Fibroblast of the aortic adventitia (primary cell): Measurements from ENCODE around the gene CCDC200. TPM values are rescaled to one million over a fixed set of nuclear protein-coding genes. Genes with fewer than 3 reads are reported as not detected.
"Not testable (repeated sequence)": the region's sequence is repeated elsewhere in the genome, so short reads cannot be mapped to it uniquely, and the experiment has no call there.

Experiments used
- DNase-seq: peaks from one replicate; pipeline ENCODE4 v3.0.0-alpha.2; 2010; ENCODE audit warnings: low read depth
- H3K4me3 ChIP-seq: 2 replicates; pipeline ENCODE4 v1.5.1; 2011; ENCODE audit warnings: low read depth, mild to moderate bottlenecking, control low read depth, low read length, moderate library complexity
- total RNA-seq: library from RNA; depleted of rRNA; stranded (reverse); fragments of >200 nt; gene quantifications from 2 replicates; pipeline ENCODE4 v1.2.3, GENCODE V29; 2012; ENCODE audit warnings: low replicate concordance
- TF ChIP-seq, protein P1 (sequence below): IDR thresholded peaks from 2 replicates; pipeline ENCODE4 v1.5.1; 2011; ENCODE audit warnings: mild to moderate bottlenecking, low read length, control low read depth, inconsistent platforms; ENCODE audit not compliant: insufficient read depth

The CCDC200 gene
- total RNA-seq, 1 donor: not detected

DNA sequence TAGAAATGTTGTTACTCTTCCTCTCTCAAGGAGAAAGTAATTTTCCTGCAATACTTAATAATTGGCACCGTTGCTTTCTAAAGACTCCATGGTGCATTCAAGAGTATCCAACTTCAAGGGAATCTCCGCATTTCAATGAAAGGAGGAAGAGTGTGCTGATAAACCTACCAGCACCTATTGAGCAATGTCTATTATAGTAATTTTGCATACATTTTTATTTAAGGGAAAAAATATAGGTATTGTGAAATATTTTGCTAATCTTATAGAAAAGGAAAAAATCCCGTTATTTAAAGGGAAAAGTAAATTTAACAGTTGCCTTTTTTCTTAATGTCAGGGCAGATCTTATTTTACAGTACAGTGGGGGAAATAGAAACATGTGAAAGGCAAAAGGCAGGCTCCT, 17.8 kb downstream of the CCDC200 start:
- TF ChIP-seq, protein P1, sequence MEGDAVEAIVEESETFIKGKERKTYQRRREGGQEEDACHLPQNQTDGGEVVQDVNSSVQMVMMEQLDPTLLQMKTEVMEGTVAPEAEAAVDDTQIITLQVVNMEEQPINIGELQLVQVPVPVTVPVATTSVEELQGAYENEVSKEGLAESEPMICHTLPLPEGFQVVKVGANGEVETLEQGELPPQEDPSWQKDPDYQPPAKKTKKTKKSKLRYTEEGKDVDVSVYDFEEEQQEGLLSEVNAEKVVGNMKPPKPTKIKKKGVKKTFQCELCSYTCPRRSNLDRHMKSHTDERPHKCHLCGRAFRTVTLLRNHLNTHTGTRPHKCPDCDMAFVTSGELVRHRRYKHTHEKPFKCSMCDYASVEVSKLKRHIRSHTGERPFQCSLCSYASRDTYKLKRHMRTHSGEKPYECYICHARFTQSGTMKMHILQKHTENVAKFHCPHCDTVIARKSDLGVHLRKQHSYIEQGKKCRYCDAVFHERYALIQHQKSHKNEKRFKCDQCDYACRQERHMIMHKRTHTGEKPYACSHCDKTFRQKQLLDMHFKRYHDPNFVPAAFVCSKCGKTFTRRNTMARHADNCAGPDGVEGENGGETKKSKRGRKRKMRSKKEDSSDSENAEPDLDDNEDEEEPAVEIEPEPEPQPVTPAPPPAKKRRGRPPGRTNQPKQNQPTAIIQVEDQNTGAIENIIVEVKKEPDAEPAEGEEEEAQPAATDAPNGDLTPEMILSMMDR: no peak
- H3K4me3 ChIP-seq: no peak overlapping the region
- no peak for DNase-seq

DNA sequence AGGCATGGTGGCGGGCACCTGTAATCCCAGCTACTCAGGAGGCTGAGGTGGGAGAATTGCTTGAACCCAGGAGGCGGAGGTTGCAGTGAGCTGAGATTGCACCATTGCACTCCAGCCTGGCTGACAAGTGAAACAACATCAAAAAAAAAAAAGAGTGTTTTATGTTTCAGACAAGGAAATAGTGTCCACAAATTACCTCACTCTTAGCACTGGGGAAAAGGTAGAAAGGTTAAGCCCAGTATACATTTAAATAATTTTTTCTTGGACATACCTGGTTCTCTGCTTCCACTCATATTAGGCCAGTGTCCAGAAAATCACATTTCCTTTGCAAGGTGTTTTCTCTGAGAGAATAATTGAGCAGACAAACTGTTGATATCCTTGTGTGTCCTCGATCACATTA, 25.4 kb downstream of the CCDC200 start:
- not testable (repeated sequence) for H3K4me3 ChIP-seq, DNase-seq

DNA sequence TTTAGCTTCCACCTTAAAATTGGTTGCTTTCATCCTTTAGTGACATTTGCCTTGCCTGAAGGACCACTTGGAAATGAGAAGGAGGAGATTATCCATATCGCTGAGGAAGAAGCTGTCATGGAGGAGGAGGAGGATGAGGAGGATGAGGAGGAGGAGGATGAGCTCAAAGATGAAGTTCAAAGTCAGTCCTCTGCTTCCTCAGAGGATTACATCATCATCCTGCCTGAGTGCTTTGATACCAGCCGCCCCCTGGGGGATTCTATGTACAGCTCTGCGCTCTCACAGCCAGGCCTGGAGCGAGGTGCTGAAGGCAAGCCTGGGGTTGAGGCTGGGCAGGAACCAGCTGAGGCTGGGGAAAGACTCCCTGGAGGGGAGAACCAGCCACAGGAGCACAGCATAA, 28.3 kb downstream of the CCDC200 start:
- TF ChIP-seq, protein P1: no peak
- DNase-seq: no peak
- H3K4me3 ChIP-seq: no peak overlapping the region

DNA sequence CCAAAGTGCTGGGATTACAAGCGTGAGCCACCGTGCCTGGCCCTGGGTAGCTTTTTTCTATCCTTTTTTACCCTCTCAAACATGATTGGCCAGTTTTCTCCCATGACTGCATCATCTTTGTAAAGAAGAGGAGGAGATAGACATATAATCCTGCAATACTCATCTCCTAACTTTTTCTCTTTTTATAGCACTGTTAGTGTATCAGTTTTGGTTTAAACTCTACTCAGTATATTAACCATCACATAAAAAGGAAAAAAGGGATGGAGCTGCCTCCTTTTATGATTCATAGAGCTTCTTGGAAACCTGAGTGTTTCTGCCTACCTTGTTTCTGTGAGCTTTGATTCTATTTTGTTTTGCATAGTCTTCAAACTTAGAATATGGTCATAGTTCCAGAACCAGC, 28.8 kb downstream of the CCDC200 start:
- TF ChIP-seq, protein P1: no peak
- no peak overlapping the region for H3K4me3 ChIP-seq
- DNase-seq: no peak

DNA sequence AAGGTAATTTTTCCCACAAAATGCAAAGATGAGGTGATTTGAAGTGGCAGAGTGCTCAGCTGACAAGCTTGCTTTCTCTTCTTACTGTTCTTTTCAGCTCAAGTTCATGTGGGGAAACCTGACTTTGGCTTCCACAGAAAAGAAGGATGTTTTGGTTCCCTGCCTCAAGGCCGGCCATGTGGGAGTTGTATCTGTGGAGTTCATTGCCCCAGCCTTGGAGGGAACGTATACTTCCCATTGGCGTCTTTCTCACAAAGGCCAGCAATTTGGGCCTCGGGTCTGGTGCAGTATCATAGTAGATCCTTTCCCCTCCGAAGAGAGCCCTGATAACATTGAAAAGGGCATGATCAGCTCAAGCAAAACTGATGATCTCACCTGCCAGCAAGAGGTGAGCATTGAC, 35.2 kb downstream of the CCDC200 start:
- TF ChIP-seq, protein P1: no peak
- H3K4me3 ChIP-seq: no peak overlapping the region
- DNase-seq: no peak

DNA sequence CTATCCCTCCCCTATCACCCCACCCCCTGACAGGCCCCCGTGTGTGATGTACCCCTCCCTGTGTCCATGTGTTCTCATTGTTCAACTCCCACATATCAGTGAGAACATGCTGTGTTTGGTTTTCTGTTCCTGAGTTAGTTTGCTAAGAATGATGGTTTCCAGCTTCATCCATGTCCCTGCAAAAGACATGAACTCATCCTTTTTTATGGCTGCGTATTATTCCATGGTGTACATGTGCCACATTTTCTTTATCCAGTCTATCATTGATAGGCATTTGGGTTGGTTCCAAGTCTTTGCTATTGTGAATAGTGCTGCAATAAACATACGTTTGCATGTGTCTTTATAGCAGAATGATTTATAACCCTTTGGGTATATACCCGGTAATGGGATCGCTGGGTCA, 41.8 kb downstream of the CCDC200 start:
- not testable (repeated sequence) for H3K4me3 ChIP-seq, DNase-seq

DNA sequence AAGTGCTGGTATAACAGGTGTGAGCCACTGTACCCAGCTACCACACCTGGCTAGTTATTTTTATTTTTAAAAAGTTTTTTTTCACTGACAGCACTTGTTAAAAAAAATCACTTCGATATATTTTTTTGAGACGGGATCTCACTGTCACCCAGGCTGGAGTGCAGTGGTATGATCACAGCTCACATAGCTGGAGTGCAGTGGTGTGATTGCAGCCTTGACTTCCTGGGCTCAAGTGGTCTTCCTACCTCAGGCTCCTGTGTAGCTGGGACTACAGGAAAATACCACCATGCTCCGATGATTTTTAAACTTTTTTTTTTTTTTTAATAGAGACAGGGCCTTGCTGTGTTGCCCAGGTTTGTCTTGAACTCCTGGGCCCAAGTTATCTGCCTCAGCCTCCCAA, 44.5 kb downstream of the CCDC200 start:
- DNase-seq: no peak
- TF ChIP-seq, protein P1: no peak
- no peak overlapping the region for H3K4me3 ChIP-seq

DNA sequence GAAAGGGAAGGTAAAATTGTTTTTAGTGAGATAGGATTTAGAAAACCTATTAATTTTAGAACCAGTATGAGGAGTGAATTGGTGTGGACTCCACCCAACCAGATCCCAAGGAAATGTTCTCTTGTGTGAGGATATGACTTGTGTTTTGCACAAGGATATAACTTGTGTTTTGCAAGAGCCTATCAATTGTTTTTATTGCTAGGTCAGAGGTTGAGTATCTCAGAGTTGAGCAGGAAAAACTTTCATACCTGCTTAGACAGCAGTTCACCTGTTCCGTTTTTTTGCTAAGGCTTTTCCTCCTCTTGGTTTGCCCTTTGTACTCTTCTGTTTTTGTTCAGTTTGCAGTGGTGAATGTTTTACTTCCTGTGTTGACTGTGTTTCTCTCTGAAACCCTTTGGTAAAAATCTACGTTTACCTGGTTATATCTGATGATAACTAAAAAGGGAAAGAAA, 52.3 kb downstream of the CCDC200 start:
- TF ChIP-seq, protein P1: no peak
- no peak overlapping the region for H3K4me3 ChIP-seq
- DNase-seq: no peak
